Stimulated activated CD8-positive, alpha-beta memory T cell treated with anti-CD3 and anti-CD28 coated beads, Interleukin-4, amount 100 ng/mL, for 48 hours (primary cell): Measurements from ENCODE around the gene ZBTB7C.

Experiments used
- DNase-seq: peaks from one replicate; pipeline ENCODE4 v3.0.0-alpha.2; 2020

Gene ZBTB7C

DNA sequence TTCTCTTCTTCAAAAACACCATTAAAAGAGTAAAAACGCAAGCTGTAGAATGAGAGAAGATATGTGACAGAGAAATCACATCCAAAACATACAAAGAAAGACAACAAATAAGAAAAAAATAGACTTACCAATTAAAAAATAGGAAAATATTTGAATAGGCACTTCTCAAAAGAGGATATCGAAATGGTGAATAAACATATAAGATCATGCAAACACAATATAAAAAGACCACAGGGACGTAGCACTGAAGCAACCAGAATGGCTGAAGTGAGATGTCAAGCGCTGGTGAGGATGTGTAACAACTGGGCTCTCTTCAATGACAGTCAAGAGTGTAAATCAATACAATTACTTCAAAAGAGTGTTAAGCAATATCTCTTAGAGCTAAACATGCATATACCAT, 202.3 kb downstream of the ZBTB7C start:
- no peak for DNase-seq

DNA sequence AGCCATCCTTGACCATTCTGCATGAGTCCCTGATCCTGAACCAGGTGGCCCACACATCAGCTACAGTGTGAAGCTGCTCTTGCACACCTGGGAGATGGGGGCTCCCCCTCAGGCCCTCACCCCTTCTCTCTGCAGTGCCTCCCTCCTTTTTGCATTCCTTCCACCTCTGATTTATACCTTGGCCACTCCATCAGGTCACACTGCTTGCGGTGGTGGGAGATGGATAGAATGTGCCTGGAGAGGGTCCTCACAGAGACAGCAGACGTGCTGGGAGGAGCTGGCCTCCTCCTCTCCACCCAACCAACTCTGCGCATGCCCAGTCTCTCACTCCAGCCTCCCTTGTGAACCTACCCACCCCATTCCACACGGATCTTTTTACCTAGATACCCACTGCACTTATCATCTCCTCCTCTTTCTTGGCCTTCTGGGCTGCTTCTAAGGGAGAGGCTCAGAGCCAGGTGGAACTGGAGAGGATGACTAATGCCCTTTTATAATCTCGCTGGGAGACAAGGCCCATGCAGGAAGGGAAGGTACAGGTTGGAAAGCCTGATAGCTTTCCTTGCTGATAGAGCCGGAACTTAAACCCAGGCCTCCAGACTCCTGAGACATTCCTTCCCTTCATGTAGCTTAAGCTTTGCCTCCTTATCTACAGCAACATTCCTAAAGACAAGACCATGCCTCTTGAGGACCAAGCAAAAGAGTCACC, 205.1 kb downstream of the ZBTB7C start:
- no peak for DNase-seq

DNA sequence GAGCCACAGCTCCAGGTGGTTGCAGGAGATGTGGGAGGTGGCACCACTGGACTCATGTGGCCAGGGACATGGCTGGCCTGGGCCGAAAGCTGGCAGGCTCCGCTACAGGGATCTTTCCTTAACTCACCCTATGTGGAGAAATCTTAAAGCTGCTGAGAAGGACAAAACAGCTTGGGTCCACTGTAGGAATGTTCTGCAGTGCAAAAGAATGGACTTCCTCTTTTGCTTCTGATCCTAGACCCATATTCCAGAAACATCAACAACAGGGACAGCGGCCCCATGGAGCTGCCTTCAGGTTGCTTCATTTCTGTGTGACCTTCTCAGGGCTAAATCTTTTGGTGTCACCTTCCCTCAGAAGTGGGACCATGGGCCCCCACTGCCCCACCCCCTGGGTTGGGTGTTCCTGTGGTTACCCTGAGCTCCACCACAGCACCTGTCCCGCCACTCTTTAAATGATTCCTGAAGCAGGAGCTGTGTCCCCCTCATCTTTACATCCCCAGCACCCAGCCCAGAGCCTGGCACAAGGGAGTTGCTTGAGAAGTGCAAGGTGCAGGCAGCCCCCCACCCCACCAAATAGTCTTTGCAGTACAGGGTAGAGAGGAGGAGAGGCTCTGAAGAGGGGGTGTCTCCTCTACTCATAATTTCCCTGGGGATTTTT, 205.8 kb downstream of the ZBTB7C start:
- peak; percentile 5 for DNase-seq

DNA sequence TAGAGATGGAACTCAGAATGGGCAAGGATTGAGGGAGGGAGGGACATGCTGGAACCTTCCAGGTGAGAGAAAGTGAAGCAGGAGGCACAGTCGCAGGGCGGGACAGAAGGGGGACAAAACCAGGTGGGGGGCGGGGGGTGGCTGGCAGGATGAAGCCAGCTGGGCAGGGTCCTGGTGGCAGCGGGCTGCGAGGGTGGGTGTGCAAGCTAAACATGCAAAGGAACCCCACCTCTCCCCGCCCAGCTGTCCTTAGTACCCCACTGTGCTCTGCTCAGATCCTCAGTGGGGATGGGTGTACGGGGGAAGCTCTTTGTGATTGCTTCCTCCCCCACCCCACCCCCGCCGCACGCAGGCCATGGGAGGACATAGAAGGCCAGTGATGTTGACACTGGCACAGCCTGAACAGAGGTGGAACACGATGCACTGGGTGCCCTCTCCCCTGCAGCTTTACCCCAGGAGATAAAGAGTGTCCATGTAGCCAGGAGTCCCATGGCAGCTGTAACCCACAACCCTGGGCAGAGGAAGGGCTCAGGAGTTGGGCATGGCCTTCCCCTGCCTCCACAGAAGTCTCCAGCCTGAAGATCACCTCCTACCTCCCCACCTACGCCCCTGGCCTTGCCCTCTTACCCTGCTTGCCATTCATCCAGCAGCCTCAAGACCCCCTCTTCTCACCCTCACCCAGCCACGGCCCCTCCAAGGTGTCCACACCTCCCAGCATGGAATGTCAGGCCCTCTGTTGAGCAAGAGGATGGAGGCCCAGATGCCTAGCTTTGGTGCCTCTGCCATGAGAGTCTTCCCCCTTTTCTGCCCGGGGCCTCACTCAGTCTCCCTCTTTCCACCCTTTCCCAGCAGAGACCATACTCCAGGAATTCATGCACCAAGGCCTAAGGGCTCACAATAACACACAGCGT, 206.6 kb downstream of the ZBTB7C start:
- DNase-seq, result peak; percentile 1

DNA sequence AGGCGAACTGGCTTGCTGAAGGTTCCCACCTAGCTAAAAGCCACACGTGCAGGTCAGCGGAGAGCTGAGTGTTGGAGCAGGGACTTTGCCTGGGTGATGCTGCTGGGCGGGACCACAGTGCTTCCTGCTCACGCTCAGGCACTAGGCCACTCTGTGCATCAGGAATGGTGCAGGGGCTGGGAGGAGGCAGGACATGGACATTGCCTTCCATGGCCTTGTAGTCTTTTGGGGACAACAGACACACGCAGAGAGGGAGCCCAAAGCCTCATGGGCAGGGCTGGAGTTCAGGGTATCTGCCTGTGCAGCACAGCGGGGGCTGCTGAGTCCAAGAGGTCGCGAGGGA, 207.2 kb downstream of the ZBTB7C start:
- DNase-seq, result peak; percentile 7

DNA sequence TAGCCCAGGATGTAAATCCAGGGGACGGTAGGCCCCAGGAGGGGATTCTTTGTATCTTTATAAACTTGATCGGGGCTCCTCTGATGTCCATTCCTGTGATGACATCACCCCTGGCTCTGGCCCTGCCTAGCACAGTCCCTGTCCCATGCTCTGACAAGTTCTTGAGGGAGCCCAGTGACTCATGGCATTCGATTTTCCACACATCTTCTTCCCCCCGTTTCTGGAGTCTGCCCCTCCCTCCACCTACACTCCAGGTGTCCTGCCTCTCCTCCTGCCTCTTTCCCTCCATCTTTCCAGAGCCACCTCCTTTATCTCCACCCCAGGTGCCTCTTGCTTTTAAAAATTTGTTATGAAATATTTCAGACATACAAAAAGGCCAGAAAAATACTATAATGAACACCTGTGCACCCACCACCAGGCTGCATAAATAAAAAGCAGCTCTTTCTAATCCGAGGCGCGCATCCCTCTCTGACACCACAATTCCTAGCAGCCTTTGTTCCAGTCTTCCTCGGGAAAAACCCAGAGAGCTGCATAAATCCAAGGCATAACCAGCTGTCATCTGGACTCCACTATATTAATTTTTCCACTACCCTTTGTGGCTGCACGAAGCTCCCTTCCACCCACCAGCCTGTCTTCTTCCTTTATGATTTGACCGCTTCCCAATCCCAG, 207.7 kb downstream of the ZBTB7C start:
- no peak for DNase-seq

DNA sequence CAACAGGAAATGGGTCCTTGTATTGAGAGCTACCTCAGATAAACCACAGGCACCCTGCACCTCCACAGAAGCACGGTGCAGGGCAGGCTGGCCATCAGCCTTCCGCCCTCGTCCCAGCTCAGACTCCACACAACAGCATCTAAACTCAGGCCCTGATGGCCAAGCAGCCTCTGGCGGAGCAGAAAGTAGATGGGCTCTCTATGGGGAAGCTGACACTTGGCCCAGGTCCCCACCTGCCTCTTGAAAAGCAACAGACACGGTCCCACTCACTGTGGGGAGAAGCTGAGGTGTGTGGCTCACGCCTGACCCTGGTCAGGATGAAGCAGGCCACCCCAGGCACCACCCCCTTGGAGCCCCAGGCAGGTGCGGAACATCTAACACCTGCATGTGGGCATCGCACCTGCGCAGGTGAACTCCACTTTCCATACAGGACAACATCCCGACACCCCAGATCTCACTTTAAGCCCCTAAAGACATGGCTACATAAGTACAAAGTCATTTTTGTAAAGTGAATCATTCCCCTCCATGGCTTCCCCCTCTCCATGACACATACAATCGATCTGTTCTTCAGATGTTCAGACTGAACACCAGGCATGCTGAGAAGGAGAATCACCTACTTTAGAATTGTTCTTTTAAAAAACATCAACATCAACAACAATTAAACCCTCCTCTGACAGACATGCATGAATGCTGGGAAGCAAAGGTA, 208.4 kb downstream of the ZBTB7C start:
- DNase-seq, result no peak

DNA sequence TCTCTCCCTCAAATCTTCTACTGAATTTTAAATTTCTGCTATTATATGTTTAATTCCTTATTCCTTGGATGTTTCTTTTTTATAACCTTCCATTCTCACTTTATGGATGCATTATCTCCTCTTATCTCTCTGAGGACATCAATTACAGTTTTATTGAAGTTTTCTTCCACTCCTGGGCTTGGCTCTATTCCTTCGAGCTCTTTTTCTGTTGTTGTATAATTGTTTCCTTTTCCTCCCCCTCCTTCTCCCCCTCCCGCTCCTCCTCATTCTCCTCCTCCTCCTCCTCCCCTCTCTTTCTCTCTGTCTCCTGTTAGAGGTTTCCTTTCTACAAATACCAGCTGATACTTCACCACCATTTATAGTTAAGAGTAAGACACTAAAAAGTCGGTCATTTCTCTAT, 209.8 kb downstream of the ZBTB7C start:
- DNase-seq, result no peak

DNA sequence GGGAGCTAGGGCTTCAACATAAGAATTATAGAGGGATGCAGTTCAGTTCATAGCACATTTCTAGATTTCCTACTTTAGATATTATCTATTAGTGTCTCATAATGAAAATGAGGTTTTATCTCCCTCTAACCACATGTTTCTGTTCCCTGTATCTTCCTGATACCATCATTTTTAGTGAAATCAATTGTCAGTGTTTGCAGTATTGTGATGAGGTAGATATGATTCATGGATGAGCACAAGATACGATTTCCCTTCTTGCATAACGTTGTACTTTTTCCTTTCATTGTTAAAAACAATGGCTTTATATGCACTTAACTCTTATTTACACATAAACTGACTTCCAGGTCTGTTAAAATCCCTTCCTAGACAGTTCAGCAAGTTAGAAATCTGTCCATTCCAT, 211.4 kb downstream of the ZBTB7C start:
- DNase-seq, result no peak

DNA sequence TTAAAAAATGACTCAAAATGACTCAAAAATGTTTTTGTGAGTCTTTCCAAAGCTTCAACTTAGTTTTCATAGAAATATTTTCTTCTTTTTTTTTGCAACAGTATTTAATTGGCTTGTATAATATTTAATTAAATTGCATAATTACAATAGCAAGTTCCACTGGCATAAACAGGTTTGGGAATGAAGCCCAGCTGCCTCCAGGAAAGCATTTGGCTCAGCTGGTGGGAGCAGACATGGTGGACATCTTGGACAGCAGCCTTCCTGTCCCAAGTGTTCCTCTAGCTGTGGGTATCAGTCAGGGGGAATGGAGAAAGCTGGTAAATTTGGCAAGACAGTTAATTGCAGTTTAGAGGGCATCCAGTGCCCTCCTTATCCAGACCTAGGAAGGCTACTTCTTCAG, 213.4 kb downstream of the ZBTB7C start:
- peak; percentile 1 for DNase-seq

DNA sequence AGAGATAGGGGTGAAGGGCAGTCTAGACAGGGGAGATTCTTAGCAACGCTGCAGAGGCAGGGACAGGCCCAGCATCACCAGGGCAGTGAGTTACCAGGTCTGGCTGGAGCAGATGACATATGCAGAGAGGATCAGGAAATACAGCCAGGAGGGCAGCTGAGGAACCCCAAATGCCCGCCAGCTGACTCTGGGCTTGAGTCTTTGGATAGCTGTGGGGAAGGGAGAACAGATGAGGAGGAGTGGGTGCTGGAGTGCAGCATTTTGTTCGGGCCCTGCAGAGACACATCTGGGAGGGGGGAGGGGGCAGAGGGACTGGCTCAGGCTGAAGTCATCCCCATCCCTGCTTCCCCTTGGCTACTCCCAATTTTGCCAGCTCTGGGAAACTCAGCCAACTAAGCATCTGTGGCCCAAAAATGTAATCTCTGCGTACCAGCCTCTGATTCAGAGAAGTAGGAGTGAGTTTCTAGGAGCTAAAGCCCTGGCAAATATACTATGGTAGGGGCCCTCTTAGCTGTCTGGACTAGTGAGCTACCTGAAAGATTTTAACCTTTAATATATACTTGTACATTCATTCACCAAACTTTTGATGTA, 214.5 kb downstream of the ZBTB7C start:
- peak; percentile 2 for DNase-seq

DNA sequence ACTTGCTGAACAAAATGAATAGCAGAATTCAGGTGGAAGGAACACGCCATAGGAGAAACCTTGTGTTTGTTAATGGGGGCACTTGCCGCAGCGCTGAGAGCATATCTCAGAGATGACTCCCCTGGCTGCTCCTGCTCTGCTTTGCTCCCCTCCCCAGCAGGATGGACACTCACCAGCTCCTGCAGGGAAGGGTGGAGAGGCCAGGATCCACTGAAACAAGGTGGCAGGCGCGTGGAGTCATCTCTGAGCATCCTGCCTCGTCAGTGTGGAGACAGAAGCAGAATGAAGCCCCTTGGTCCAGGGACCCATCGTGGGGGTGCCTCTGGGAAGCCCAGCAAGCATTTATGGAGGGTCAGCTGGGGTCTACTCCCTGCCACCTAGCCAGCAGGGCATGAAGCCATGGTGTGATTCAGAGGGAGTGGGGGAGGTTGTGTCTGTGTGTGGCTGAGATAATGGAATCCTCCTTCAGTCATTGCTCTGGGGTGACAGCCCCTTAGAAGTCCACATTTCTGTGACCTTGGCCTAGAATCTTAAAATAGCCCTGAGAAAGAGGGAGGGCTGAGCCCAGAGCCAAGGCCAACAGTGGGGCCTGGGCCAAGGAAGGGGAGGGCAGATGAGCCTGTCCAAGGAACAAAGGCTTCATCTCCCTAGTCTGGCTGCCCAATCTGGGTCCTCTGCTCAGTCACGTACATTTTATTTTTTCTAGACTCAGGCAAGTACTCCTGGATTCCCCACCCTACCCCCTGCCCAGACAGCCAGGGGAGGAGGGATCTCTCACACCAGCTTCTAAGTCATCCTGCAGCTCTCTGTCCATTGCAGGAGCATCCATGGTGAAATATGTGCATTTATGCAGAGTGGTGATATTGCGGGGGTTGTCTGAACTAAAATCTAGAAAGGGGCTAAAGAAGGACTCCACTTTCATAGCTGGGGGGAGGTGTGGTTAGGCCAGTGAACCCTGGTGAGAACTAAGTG, 215.4 kb downstream of the ZBTB7C start:
- DNase-seq, result no peak

DNA sequence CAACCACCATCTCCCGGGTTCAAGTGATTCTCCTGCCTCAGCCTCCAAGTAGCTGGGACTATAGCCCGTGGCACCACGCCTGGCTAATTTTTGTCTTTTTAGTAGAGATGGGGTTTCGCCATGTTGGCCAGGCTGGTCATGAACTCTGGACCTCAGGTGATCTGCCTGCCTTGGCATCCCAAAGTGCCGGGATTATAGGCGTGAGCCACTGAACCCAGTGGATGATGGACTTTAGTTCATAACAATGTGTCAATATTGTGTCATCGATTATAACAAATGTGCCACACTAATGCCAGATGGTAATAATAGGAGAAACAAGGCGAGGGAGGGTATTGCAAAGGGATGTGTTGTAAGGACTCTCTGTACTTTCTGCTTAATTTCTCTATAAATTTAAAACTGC, 216.6 kb downstream of the ZBTB7C start:
- DNase-seq, result no peak

DNA sequence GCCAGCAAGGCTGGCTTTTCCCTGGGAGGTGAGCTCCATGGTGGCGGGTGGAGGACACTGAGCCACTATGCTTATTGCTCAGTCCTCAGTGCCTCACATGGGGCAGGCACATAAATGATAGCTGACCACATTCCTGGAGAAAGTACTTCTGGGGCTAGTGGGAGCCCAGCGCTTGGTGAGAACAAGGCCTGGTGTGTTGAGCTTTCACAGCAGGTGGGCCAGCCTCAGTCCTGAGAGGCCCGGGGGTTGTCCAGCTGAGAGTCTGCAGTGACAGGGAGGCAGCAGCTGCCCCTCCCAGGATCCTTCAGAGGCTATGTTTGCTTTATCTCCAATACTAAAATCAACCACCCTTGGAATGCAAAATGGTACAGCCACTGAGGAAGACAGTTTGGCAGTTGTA, 217.7 kb downstream of the ZBTB7C start:
- no peak for DNase-seq

DNA sequence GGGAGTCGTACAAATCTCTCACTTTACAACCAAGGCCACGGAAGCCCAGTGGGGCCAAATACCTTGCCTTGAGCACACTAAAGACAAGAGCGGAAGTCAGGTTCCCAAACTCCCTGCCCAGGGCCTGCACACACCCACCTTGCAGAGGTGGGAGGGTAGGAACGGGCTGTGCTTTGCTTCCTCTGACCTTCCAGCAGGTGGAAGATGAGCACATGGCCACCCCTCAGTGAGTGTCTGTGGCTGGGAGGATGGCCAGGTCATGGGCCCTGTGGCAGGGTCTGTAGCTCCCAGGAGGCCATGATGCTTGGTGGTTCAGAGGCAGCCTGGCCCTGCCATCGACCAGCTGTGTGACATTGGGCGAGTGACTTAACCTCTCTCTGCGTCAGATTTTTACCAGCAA, 218.2 kb downstream of the ZBTB7C start:
- no peak for DNase-seq

DNA sequence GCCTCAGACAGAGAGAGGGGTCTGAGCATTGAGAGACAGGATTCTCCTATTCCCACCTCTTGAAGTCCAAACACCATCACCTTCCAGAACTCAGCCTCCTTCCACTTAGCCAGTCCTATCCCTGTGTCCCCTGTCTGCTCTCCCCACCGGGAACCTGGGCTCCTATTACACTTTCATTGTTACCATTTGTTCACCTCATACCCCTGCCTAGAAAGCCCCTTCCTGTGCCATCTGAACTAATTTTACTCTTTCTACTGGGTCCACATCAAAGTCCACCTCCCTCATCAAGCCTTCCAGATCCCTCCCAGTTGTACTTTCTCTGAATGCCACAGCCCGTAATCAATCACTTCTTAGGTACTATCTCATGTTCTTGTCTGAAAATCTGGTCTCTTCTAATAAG, 220.6 kb downstream of the ZBTB7C start:
- no peak for DNase-seq

DNA sequence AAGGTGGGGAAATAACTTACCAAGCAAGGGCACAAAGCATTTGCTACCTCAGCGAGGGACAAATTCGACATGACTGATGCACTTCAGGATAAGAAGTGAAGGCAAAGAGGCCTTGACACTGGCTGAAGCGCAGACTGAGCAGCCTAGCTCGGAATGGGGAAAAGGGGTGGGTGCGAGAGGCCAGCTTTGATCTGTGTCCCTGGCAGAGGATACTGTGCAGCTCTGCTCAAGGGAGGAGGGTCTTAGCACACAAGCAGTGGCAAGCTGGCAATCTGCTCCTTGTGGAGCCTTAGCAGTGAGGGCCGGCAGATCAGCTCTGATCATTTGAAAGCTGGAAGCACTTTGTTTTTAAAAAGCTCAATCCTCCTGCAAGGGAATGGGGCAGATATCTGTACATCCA, 222.3 kb downstream of the ZBTB7C start:
- no peak for DNase-seq

DNA sequence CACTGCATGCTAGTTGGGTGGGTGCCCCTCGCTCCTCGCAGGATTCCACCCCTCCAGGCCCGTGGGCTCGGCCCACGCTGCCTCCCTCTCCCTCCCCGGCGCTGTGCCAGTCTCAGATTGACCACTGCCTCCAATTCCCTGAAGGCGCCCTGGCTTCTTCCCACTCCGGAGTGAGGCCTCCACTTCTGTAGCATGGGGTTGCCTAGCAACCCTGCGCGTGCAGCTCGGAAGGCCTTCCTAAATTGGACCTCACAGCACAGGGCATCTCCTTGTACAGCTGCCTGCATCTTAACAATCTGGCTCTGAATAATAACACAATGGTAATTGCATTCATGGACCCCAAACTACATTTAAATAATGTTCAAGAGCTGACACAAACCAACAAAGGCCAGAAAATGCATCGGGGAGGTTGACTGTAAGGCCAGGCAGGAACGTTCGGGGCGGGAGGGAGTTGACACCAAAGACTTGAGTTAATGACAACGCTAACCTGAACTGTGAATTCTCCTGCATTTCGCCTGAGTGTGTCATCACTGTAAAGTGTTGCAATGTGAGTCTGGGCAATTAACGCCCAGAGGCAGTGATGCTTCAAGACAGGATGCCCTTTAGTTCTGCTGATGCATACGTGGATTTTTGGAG, 222.9 kb downstream of the ZBTB7C start:
- DNase-seq, result no peak

DNA sequence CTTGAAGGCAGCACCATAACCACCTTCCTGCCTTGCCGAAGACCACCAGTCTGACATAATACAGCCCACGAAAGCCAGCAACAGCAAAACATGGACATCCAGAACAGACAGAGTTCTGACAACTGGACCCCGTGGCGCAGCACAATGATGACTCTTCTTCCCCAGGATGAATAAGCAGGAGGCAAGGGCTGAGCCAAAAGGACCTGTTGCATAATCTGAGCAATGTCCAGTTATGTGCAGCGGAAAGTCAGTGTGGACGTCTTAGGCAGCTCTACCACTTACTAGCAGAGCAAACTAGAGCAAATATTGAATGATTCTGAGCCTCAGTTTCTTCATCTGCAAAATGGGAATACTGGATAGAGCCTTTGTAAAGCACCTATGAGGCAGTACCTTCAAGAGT, 225.1 kb downstream of the ZBTB7C start:
- peak; percentile 2 for DNase-seq

DNA sequence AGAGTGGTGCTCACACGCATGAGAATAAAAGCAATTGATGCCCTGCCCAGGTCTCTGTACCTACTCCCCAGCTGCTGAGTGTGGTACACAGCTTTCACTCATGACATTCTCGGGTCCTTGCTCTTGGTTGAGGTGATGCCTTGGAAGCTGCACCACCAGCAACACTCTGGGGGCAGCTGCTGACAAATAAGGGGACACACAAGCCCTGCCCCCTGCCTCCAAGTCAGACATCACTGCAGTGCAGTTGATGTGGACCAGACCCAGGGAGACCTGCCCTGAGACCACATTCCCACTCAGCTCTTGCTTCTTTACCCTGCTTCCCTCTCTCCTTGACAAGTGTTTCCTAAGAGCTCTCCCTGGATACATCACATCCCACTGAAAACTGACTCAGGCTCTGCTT, 225.6 kb downstream of the ZBTB7C start:
- DNase-seq, result no peak

DNA sequence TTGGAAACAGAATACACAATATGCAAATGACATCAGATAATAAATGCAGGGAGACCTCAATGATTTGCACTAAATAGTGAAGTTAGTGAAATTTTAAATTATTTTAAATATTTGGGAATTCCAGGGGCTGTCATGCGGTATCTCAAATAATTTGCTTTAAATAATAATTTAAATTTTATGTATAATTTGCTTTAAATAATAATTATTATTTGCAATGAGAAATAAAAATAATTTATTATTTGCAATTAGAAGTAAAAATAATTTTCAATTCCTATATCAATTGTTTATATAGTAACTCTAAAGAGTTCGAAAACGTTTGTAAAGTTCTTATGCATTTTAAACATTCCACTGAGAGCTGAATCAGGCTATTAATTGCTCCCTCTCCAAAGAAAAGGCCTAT, 226.4 kb downstream of the ZBTB7C start:
- no peak for DNase-seq
